SK-N-SH treated with all-trans-retinoic acid at 6 μM for 48 hours (cell line): Measurements from ENCODE around the gene ZNF274.

Experiments used
- ATAC-seq: fragments of 200-7000 bp; cut with Tn5 transposase; 3 replicates; pipeline ENCODE4 v1.9.1; 2020; ENCODE audit warnings: mild to moderate bottlenecking, moderate library complexity
- ARNTL ChIP-seq: fragments of 450-650 bp; formaldehyde crosslinking; IDR thresholded peaks from 2 replicates; pipeline ENCODE4 v1.5.0; 2020; ENCODE audit warnings: low read depth, mild to moderate bottlenecking, moderate library complexity, borderline replicate concordance
- BACH2 ChIP-seq: fragments of 250-450 bp; sonication (Bioruptor Pico); IDR thresholded peaks from 2 replicates; pipeline ENCODE4 v1.9.0; 2021; ENCODE audit warnings: mild to moderate bottlenecking, borderline replicate concordance
- CREB5 ChIP-seq: fragments of 250-450 bp; sonication (Bioruptor Pico); IDR thresholded peaks from 2 replicates; pipeline ENCODE4 v1.5.1; 2020; ENCODE audit warnings: low read depth, mild to moderate bottlenecking, moderate library complexity
- CSDC2 ChIP-seq: fragments of 250-450 bp; sonication (Bioruptor Pico); IDR thresholded peaks from 2 replicates; pipeline ENCODE4 v1.5.0; 2020; ENCODE audit warnings: mild to moderate bottlenecking, moderate library complexity
- CSRNP3 ChIP-seq: fragments of 250-450 bp; sonication (Bioruptor Pico); IDR thresholded peaks from 2 replicates; pipeline ENCODE4 v1.5.1; 2021; ENCODE audit warnings: mild to moderate bottlenecking, moderate library complexity
- ESRRG ChIP-seq: fragments of 250-450 bp; sonication (Bioruptor Pico); IDR thresholded peaks from 2 replicates; pipeline ENCODE4 v1.6.1; 2021; ENCODE audit warnings: mild to moderate bottlenecking
- GLIS3 ChIP-seq: fragments of 250-450 bp; sonication (Bioruptor Pico); IDR thresholded peaks from 2 replicates; pipeline ENCODE4 v1.5.0; 2020; ENCODE audit warnings: mild to moderate bottlenecking, moderate library complexity
- PATZ1 ChIP-seq: fragments of 250-450 bp; sonication (Bioruptor Pico); IDR thresholded peaks from 2 replicates; pipeline ENCODE4 v1.8.0; 2020; ENCODE audit warnings: mild to moderate bottlenecking, moderate library complexity, borderline replicate concordance
- POU6F1 ChIP-seq: fragments of 250-450 bp; sonication (Bioruptor Pico); IDR thresholded peaks from 2 replicates; pipeline ENCODE4 v1.8.0; 2021; ENCODE audit warnings: low read depth, mild to moderate bottlenecking, moderate library complexity, borderline replicate concordance
- TCF4 ChIP-seq: fragments of 250-450 bp; sonication (Bioruptor Pico); IDR thresholded peaks from 2 replicates; pipeline ENCODE4 v1.8.0; 2021; ENCODE audit warnings: mild to moderate bottlenecking, moderate library complexity, borderline replicate concordance
- TSHZ2 ChIP-seq: fragments of 250-450 bp; sonication (Bioruptor Pico); IDR thresholded peaks from 2 replicates; pipeline ENCODE4 v1.5.0; 2020; ENCODE audit warnings: mild to moderate bottlenecking, moderate library complexity
- ZFP3 ChIP-seq: fragments of 250-450 bp; sonication (Bioruptor Pico); IDR thresholded peaks from 2 replicates; pipeline ENCODE4 v1.5.0; 2020; ENCODE audit warnings: mild to moderate bottlenecking, moderate library complexity
- ZFP30 ChIP-seq: fragments of 450-650 bp; formaldehyde crosslinking; IDR thresholded peaks from 2 replicates; pipeline ENCODE4 v1.5.0; 2022; ENCODE audit warnings: mild to moderate bottlenecking, moderate library complexity
- ZNF565 ChIP-seq: fragments of 450-650 bp; formaldehyde crosslinking; conservative IDR thresholded peaks from 2 replicates; pipeline ENCODE4 v1.5.0; 2020; ENCODE audit warnings: low read depth, mild to moderate bottlenecking, moderate library complexity
- ZNF70 ChIP-seq: fragments of 450-650 bp; formaldehyde crosslinking; IDR thresholded peaks from 2 replicates; pipeline ENCODE4 v1.5.0; 2020; ENCODE audit warnings: mild to moderate bottlenecking, moderate library complexity

Gene ZNF274

GRCh38 chr19:58182989-58183816 lies at the start of gene ZNF274:
Gene ZNF274 (plus strand): TSS chr19:58183061. CDS start chr19:58183966, 905 bp downstream.
- no peak for TF ChIP-seq CREB5 (CRISPR knock-in tag)
- no peak for TF ChIP-seq PATZ1
- TF ChIP-seq CSDC2 (CRISPR knock-in tag): no peak
- no peak; the same call in 1 of the 2 replicates for TF ChIP-seq TSHZ2 (CRISPR knock-in tag)
- TF ChIP-seq ZFP3 (CRISPR knock-in tag): no peak
- no peak for TF ChIP-seq TCF4 (CRISPR knock-in tag)
- no peak for TF ChIP-seq POU6F1 (CRISPR knock-in tag)
- no peak for TF ChIP-seq ZFP30
- no peak for TF ChIP-seq GLIS3 (CRISPR knock-in tag)
- TF ChIP-seq ESRRG (CRISPR knock-in tag): no peak
- no peak for TF ChIP-seq BACH2
- peak; percentile 98 for ATAC-seq

GRCh38 chr19:58134244-58134643 lies 48.6 kb upstream of the ZNF274 start:
- ATAC-seq: no peak

More at GRCh38 chr19:58134244-58134643, 48.6 kb upstream of the ZNF274 start:
- TF ChIP-seq ZNF70 (CRISPR knock-in tag): no peak
- TF ChIP-seq ZNF565 (CRISPR knock-in tag): no peak
- TF ChIP-seq ZFP3 (CRISPR knock-in tag): no peak
- TF ChIP-seq CSRNP3 (CRISPR knock-in tag): no peak
- TF ChIP-seq ARNTL (CRISPR knock-in tag): no peak
- TF ChIP-seq GLIS3 (CRISPR knock-in tag): no peak
- no peak for TF ChIP-seq ESRRG (CRISPR knock-in tag)
- TF ChIP-seq CREB5 (CRISPR knock-in tag): no peak
- TF ChIP-seq PATZ1: no peak
- no peak for TF ChIP-seq ZFP30
